ENCODE measurements around the gene BAZ2B.

BAZ2B gene

DNA sequence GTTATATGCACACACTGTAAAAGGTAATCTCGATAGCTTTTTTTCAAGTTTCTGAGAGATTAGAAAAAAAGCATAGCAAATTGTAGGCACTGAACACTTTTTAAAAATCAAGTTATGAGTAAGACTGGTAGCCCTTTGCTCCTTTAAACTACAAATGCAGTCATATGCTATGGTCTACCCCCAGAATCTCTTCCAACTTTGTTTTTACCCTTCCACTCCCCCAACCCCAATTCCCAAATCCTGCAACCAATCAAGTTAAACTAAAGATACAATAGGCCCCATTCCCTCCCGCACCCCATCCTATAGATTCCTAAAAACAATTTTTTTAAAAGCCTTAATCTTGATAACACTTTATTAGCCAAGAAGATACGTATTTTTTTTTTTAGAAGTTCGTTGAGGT lies 752 bp upstream of the BAZ2B start:
- no peak for DNase-seq (ENCODE audit: low spot score)

DNA sequence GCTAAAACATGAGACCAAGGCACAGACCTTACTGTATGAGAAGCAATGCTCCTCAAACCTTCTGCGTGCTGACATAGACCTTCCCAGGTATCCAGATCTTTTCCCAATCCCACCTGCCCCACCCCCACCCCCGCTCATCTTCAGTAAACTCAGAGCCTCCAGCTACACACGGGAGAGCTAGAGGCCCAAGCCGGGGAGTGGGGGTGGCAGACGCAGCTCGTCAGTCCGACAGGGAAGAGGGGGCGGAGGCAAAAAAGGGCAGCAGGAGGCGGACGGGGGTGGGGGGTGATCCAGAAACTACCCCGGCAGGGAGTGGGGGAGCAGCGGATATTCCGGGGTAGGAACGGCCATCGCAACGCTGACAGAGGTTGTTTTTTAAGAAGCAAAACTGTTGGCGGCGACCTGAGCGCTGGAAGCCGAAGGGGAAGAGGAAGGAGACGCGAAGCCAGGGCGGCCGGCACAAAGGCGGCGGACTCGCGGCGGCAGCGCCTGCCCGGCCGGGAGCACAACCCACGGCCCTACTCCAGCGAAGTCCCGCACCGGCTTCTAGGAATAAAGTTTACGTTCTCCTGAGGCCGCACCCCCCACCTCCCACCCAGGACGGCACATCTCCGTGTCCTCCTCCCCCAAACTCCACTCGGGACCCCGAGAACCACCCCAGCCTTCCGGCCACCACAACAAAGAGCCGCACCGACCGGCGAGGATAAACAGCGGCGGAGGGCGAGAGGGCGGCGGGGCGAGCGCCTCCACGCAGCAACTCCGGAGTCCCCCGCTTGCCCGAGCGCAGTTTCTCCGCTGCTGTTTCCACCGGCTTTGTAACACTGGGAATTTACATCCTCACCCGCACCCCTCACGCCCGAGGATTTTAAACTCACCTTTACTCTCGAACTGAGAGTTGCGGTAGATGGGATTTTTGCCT lies 722 bp downstream of the BAZ2B start:
- DNase-seq (ENCODE audit: low spot score) = peak; percentile 80

DNA sequence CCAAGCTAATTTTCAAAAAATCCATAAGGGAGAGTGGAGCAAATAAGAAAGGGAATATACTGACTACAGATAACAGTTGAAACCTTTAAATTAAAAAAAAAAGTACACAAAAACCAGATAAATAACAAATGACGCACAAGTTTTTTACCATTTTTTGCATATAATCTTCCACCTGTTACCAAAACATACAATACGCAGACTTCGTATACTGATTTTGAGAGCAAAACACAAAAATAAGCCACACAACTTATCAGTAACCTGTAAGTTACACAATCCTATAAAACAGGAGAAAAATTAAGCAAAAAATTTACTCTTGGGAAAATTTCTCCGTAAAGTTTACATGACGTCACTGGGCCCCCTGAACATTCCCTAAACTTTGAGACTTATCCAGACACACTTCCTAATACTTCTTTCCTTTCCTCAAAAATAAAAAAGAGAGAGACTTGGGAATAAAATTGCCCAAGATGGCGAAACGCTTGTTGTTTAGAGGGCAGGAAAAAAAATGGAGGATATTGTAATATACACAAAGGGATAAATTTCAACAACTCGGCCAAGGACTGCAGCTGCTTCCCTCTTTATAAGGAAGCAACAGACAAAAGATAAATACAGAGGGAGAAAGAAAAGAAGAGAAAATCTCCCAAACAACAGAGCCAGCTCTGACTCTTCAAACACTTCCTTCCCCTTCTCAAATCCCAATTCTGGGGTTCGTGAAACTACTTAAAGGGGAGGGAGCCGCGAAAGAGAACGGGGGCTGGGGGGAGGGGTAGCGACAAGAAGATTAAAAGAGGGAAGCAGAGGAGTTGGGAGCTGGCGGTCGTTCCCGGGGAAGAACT lies 1.6 kb downstream of the BAZ2B start:
- DNase-seq (ENCODE audit: low spot score) = no peak

- DNase-seq (ENCODE audit: low spot score) = no peak
Measured at GRCh38 chr2:159613651-159614285, 2.6 kb downstream of the BAZ2B start.

DNA sequence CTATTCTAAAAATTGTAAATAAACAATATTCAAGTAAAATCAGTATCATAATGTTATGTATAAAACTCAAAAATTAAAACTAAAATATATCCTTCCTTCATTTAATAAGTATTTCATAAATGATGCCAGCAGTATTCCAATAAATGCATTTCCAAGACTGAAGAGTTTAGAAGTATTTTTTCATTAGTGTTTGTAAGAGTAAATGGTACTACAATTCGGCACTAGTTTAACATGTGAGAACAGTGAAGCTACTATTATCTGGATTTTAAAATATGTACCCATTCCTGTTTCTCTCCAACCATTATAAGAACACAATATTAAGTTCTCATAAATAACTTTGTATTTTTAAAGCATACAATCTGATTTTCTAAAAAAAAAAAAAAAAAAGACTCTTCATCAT lies 3.3 kb downstream of the BAZ2B start:
- DNase-seq (ENCODE audit: low spot score) = no peak

DNA sequence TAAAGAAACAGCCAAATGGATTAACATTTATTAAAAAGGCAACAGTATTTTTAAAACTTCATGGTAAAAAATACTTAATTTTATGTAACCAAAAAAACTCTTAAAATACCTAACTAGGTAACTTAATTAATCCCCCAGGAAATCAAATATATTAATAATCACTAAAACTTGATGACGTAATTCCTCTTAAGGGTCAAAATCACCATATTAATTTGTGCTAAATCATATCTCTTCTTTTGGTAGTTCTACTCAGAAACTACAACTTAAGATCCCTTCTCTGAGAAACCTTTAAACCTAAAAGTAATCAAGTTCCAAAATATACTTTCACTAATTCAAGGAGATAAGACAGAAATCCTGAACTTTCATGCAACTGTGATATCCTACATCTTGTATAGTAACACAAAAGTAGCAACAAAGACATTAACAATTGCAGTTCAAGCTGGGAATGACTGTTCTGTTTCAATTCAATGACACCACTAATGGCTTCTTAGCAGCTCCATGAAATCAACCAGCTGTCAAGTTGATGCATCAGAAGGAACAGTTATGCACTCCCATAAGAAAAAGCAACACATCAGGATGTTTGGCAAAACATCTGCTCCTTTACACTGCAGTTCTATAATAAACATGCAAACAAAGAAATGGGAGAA lies 4.0 kb downstream of the BAZ2B start:
- DNase-seq (ENCODE audit: low spot score) = no peak

- DNase-seq (ENCODE audit: low spot score) = no peak
Measured at GRCh38 chr2:159609811-159610549, 6.4 kb downstream of the BAZ2B start.

DNA sequence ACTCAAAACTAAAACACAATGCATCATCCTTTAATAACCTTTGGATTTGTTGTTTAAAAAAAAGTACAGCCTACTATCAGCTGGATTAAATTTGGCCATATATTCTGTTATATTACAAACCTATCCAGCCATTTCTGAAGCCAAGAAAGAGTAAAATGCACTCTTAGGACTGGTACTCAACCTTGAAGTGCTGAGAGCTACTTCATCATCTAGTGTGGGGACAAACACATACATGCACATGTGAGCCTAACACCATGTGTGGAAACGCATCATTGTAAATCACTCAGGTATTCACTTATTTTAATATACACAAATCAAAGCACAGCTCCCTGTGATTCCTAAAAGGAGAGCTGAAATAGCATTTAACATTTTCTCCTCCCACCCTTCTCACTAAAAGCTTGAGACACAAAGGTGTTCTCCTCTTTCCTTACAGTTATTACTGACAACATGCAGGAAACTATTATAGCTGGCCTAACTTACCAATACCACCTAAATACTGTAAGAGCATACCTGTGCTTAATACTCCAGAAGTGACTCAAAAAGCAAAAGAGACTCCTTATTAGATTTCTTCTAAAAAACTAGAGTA lies 7.5 kb downstream of the BAZ2B start:
- no peak for DNase-seq (ENCODE audit: low spot score)

DNA sequence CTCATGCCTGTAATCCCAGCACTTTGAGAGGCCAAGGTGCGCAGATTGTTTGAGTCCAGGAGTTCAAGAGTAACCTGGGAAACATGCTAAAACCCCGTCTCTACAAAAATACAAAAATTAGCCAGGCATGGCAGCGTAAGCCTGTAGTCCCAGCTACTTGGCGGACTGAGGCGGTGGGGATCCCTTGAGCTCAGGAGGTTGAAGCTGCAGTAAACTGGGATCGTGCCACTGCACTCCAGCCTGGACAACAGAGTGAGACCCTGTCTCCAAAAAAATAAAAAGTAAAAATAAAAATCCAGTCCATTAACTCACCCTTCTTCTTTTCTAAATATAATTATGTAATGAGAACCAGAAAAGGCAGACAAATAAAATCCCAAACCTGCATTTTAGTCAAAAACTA lies 8.2 kb downstream of the BAZ2B start:
- DNase-seq (ENCODE audit: low spot score) = no peak

GRCh38 chr2:159606287-159606686 lies 10.1 kb downstream of the BAZ2B start:
- no peak for DNase-seq (ENCODE audit: low spot score)

- no peak for DNase-seq (ENCODE audit: low spot score)
Measured at GRCh38 chr2:159605441-159606178, 10.7 kb downstream of the BAZ2B start.

GRCh38 chr2:159604159-159604558 lies 12.2 kb downstream of the BAZ2B start:
- no peak for DNase-seq (ENCODE audit: low spot score)

DNA sequence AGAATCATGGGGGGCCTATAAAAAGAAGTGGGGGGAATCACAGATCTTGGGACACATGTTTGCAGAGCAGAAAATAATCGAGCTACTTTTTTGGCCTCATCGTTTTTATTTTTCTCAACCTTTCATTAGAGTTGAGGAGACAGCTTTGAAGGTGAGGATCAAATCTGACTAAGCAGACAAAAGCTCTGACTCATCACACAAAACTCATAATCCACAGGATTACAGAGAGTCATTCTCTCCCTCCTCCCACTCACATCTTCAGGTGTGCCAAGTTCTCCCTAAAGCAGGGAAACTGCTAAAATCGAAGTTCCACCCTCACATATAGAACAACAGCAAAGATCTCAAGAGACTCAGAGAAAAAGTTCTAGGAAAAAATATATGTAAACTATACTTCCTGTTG lies 15.6 kb downstream of the BAZ2B start:
- peak; percentile 76 for DNase-seq (ENCODE audit: low spot score)

- DNase-seq (ENCODE audit: low spot score) = no peak
Measured at GRCh38 chr2:159595410-159596046, 20.8 kb downstream of the BAZ2B start.

GRCh38 chr2:159592441-159592840 lies 23.9 kb downstream of the BAZ2B start:
- no peak for DNase-seq (ENCODE audit: low spot score)

DNA sequence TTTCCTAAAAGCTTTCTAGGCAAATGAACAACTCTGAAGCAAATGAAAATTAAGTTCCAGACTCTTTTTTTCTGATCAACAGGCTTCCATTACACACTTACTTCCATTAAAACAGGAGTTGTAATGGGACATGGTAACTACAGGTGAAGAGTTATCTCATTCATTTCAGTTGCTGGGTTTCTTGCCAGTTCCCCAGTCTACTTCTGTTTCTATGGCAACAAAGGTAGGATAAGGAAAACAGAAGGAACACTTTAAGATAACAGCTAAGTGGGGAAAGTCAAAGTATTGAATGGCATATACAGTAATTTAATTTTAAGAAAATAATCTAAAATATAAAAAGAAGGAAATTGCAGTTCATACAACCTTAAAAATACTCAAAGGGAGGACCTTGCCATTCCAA lies 25.1 kb downstream of the BAZ2B start:
- DNase-seq (ENCODE audit: low spot score) = no peak

- DNase-seq (ENCODE audit: low spot score) = no peak
Measured at GRCh38 chr2:159589286-159589685, 27.1 kb downstream of the BAZ2B start.

GRCh38 chr2:159586034-159586433 lies 30.3 kb downstream of the BAZ2B start:
- no peak for DNase-seq (ENCODE audit: low spot score)

GRCh38 chr2:159585622-159586021 lies 30.7 kb downstream of the BAZ2B start:
- no peak for DNase-seq (ENCODE audit: low spot score)

DNA sequence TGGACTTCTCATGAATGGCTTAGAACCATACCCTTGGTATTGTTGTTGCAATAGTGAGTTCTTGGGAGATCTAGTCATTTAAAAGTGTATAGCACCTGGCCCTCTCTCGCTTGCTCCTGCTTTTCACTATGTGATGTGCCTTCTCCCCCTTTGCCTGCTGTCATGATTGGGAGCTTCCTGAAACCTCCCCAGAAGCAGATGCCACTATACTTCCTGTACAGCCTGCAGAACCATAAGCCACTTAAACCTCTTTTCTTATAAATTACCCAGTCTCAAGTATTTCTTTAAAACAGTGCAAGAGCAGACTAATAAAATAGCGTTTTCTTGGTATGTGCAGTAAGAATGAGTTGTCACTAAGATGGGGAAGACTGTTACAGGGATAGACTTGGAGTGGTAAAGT lies 31.6 kb downstream of the BAZ2B start:
- no peak for DNase-seq (ENCODE audit: low spot score)
